PC-3 (cell line): ENCODE results near the gene COMT. TPM values are rescaled to one million over a fixed set of nuclear protein-coding genes. Genes with fewer than 3 reads are reported as not detected.

ENCODE experiments used
- ATAC-seq: fragments of 200-7000 bp; cut with Tn5 transposase; 2 replicates; pipeline ENCODE4 v1.9.1; 2020; ENCODE audit warnings: mild to moderate bottlenecking, moderate library complexity
- BruUV-seq: library from RNA; stranded (reverse); fragments of 400-500 nt; replicated peaks from 2 replicates; lab custom pipeline; 2021; lab: Mats Ljungman, UMichigan
- CTCF ChIA-PET: fragments of 300-600 bp; sonication (Branson Sonifier 250); formaldehyde crosslinking; loops from one replicate; lab custom pipeline; 2022; ENCODE audit warnings: antibody characterized with exemption; lab: Charles Lee
- POLR2A ChIA-PET: fragments of 300-600 bp; sonication (Branson Sonifier 250); formaldehyde crosslinking; loops from one replicate; lab custom pipeline; 2022; ENCODE audit warnings: antibody characterized with exemption; ENCODE audit not compliant: unreplicated experiment; lab: Charles Lee
- DNase-seq: peaks from one replicate; pipeline ENCODE4 v3.0.0-alpha.2; 2015
- H2AFZ ChIP-seq: fragments of 300-600 bp; sonication (generic); 2 replicates; pipeline ENCODE4 v1.6.0; 2016; ENCODE audit warnings: antibody characterized with exemption, low read length
- H3F3A ChIP-seq: fragments of 300-600 bp; sonication (generic); one replicate; pipeline ENCODE4 v1.6.0; 2017; ENCODE audit warnings: antibody characterized with exemption, low read length, control low read depth, mild to moderate bottlenecking; ENCODE audit not compliant: unreplicated experiment
- H3K27ac ChIP-seq: fragments of 300-600 bp; sonication (generic); 2 replicates; pipeline ENCODE4 v1.5.1; 2016; ENCODE audit warnings: mild to moderate bottlenecking, low read length
- H3K27me3 ChIP-seq: fragments of 300-600 bp; sonication (generic); 2 replicates; pipeline ENCODE4 v1.6.1; 2016; ENCODE audit warnings: low read length, mixed read lengths
- H3K36me3 ChIP-seq: fragments of 300-600 bp; sonication (generic); 2 replicates; pipeline ENCODE4 v1.6.1; 2016; ENCODE audit warnings: low read depth, mixed run types, low read length, mixed read lengths
- H3K4me1 ChIP-seq: fragments of 300-600 bp; sonication (generic); 2 replicates; pipeline ENCODE4 v1.5.1; 2016; ENCODE audit warnings: low read length; ENCODE audit not compliant: insufficient read depth
- H3K4me2 ChIP-seq: fragments of 300-600 bp; sonication (generic); 2 replicates; pipeline ENCODE4 v1.6.0; 2016; ENCODE audit warnings: low read length
- H3K4me3 ChIP-seq: fragments of 300-600 bp; sonication (generic); 2 replicates; pipeline ENCODE4 v1.5.1; 2016; ENCODE audit warnings: mild to moderate bottlenecking, low read length, mixed read lengths
- H3K79me2 ChIP-seq: fragments of 300-600 bp; sonication (generic); 2 replicates; pipeline ENCODE4 v1.6.1; 2017; ENCODE audit warnings: low read length, mixed read lengths
- H3K9ac ChIP-seq: fragments of 300-600 bp; sonication (generic); 2 replicates; pipeline ENCODE4 v1.6.0; 2016; ENCODE audit warnings: mild to moderate bottlenecking, low read length
- H3K9me2 ChIP-seq: fragments of 300-600 bp; sonication (generic); replicated peaks from 2 replicates; pipeline ENCODE4 v1.6.1; 2016; ENCODE audit warnings: mixed run types, low read length, mixed read lengths
- H3K9me3 ChIP-seq: fragments of 300-600 bp; sonication (generic); 2 replicates; pipeline ENCODE4 v1.6.1; 2016; ENCODE audit warnings: low read length, mixed read lengths
- H4K20me1 ChIP-seq: fragments of 300-600 bp; sonication (generic); 2 replicates; pipeline ENCODE4 v1.6.1; 2016; ENCODE audit warnings: low read length, mixed read lengths
- EZH2 ChIP-seq: fragments of 300-600 bp; sonication (generic); IDR thresholded peaks from one replicate; pipeline ENCODE4 v1.6.1; 2017; ENCODE audit warnings: antibody characterized with exemption, mild to moderate bottlenecking, low read length; ENCODE audit not compliant: unreplicated experiment
- EZH2phosphoT487 ChIP-seq: fragments of 300-600 bp; sonication (generic); IDR thresholded peaks from 2 replicates; pipeline ENCODE4 v1.6.1; 2018; ENCODE audit warnings: mild to moderate bottlenecking, antibody characterized with exemption, low read length, borderline replicate concordance
- intact Hi-C: fragments of 100-400 bp; cut with micrococcal nuclease; formaldehyde crosslinking; loops from 2 replicates; pipeline ENCODE4 v1.9.0; 2023
- total RNA-seq: library from RNA; depleted of rRNA; stranded (reverse); fragments of >200 nt; gene quantifications from 2 replicates; pipeline ENCODE4 v1.2.3, GENCODE V29; 2014
- TF ChIP-seq, protein P1 (sequence below): fragments of 300-600 bp; sonication (generic); conservative IDR thresholded peaks from 2 replicates; pipeline ENCODE4 v1.5.1; 2017; ENCODE audit warnings: antibody characterized with exemption, low read depth, mild to moderate bottlenecking, low read length

COMT gene
- total RNA-seq, 1 experiment from 2014 or later: 204 TPM

GRCh38 chr22:19959587-19960490, 18.3 kb downstream of the COMT start:
- CTCF ChIA-PET: no interaction called here
- H3K79me2 ChIP-seq: peaks cover 10% of the 10 kb centered on the region
- H3F3A ChIP-seq: no peaks in the 10 kb centered on the region
- peaks cover 21% of the 10 kb centered on the region for H3K4me1 ChIP-seq
- H2AFZ ChIP-seq: no peak overlapping the region
- H3K9me2 ChIP-seq: no peaks in the 10 kb centered on the region
- intact Hi-C loops: no loop called here
- no peaks in the 10 kb centered on the region for H4K20me1 ChIP-seq
- H3K4me3 ChIP-seq: no peak overlapping the region
- DNase-seq: no peak
- no peak for ATAC-seq
- POLR2A ChIA-PET: no interaction called here
- no peak overlapping the region for H3K9ac ChIP-seq
- no peaks in the 10 kb centered on the region; the same call in 1 of the 2 replicates for H3K36me3 ChIP-seq
- no TSS peak for BruUV-seq
- no peak overlapping the region for H3K27ac ChIP-seq
- TF ChIP-seq EZH2 (no peak), EZH2phosphoT487 (no peak)
- TF ChIP-seq, protein P1, sequence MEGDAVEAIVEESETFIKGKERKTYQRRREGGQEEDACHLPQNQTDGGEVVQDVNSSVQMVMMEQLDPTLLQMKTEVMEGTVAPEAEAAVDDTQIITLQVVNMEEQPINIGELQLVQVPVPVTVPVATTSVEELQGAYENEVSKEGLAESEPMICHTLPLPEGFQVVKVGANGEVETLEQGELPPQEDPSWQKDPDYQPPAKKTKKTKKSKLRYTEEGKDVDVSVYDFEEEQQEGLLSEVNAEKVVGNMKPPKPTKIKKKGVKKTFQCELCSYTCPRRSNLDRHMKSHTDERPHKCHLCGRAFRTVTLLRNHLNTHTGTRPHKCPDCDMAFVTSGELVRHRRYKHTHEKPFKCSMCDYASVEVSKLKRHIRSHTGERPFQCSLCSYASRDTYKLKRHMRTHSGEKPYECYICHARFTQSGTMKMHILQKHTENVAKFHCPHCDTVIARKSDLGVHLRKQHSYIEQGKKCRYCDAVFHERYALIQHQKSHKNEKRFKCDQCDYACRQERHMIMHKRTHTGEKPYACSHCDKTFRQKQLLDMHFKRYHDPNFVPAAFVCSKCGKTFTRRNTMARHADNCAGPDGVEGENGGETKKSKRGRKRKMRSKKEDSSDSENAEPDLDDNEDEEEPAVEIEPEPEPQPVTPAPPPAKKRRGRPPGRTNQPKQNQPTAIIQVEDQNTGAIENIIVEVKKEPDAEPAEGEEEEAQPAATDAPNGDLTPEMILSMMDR: no peak
- no peaks in the 10 kb centered on the region for H3K9me3 ChIP-seq
- H3K4me2 ChIP-seq: no peak overlapping the region
- no peaks in the 10 kb centered on the region for H3K27me3 ChIP-seq

- ATAC-seq: no peak
- CTCF ChIA-PET: no interaction called here
These were observed 19.1 kb downstream of the COMT start for GRCh38 chr22:19960491-19961200.

More at GRCh38 chr22:19960491-19961200, 19.1 kb downstream of the COMT start:
- Histone ChIP-seq H3F3A (no peaks in the 10 kb centered on the region), H3K9me3 (no peaks in the 10 kb centered on the region), H3K4me1 (peaks cover 21% of the 10 kb centered on the region), H3K4me3 (no peak overlapping the region), H3K4me2 (no peak overlapping the region), H3K27ac (no peak overlapping the region), H4K20me1 (no peaks in the 10 kb centered on the region), H2AFZ (no peak overlapping the region), H3K9ac (no peak overlapping the region), H3K36me3 (no peaks in the 10 kb centered on the region; the same call in 1 of the 2 replicates), H3K27me3 (no peaks in the 10 kb centered on the region), H3K79me2 (peaks cover 10% of the 10 kb centered on the region), H3K9me2 (no peaks in the 10 kb centered on the region)
- no TSS peak for BruUV-seq
- intact Hi-C loops: no loop called here
- TF ChIP-seq EZH2phosphoT487 (no peak), EZH2 (no peak)
- TF ChIP-seq, protein P1: no peak
- POLR2A ChIA-PET: no interaction called here
- DNase-seq: no peak
